Measurements from ENCODE around the gene ENDOD1.

ENDOD1 gene

DNA sequence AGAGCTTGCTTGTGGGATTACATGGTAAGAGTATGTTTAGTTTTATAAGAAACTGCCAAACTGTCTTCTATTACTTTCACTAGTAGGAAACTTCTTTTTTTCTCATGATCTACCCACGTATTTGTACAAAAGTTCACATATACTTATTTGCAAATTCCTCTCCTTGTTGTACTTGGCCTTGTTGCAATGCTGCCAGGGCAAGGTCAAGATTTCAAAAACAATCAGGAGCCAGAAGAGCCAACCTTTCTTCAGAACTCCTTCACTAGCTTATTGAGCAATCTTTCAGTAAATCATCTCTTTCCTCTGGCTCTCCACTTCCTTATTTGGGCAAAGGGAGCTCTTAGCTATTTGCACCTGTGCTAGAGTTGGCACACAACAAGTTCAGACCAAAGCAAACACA, 13.2 kb upstream of the ENDOD1 start:
- no peak for DNase-seq (ENCODE audit: low spot score)

DNA sequence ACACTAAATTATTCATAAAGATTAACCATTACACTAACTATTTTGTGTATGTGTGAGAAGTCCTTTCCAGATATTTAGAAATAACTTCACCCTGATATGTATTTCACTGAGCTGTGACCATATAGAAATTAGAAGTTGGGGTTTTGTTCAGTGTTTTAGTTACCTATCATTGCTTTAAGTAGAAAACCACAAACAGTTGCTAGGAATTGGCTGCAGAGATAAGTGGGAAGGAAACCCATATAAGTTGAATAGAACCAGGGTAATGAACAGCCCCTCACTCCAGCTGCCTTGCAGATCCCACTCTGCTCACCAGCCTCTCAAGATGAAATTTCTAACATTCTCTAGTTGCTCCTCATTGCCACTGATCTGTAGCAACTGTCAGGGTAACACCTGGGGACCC, 12.7 kb upstream of the ENDOD1 start:
- no peak for DNase-seq (ENCODE audit: low spot score)

DNA sequence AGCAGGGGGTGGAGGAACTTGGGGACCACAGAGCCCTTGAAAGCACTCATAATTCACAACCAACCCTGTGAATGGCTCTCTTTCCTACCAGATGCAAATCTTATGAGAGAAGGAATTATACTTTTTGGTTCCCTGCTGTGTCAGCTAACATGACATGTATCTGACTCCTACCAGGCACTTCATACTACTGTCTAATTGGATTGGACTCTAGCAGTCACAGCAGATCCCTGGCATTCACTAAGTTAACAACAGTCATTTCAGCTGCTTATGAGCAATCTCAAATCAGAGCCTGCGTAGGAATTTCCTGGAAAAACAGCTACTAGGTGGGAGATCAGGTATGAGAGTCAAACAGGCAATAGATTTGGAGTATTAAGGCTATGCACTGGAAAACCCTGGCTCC, 11.1 kb upstream of the ENDOD1 start:
- DNase-seq (ENCODE audit: low spot score): no peak

DNA sequence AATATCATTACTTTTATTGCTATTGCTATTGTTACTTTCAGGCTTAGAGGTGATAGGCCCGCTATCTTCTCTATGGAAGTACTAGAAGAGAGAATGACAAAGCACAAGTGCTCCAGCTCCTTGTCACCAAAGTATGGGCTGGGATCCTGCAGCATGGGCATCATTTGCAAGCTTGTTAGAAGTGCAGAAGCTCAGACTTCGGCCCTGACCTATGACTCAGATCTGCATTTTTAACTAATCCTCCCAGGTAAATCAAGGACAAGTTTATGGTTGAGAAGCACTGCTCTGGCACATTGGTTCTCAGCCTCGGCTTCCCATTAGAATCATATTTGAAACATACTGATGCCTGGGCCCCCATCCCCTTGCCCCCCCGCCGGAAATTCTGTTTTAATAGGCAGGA, 8.6 kb upstream of the ENDOD1 start:
- DNase-seq (ENCODE audit: low spot score): no peak

DNA sequence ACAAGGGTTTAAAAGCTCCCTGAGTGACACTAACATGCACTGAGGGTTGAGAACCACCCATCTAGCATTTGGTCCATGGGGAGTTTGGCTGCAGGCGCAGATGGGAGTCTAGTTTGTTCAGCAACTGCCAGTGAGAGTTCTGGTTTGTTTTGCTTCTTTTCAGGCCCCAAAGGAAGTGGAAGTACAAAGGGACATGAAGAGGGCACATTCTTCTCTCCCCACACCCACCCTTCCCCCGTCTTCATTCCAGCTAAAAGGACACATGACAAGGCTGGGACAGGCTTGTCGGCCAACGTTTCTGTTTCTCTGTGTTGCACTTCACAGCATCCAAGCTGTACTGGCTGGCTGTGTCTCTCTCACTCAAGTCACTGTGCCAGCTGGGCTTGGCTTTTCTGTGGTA, 8.2 kb upstream of the ENDOD1 start:
- DNase-seq (ENCODE audit: low spot score): no peak

DNA sequence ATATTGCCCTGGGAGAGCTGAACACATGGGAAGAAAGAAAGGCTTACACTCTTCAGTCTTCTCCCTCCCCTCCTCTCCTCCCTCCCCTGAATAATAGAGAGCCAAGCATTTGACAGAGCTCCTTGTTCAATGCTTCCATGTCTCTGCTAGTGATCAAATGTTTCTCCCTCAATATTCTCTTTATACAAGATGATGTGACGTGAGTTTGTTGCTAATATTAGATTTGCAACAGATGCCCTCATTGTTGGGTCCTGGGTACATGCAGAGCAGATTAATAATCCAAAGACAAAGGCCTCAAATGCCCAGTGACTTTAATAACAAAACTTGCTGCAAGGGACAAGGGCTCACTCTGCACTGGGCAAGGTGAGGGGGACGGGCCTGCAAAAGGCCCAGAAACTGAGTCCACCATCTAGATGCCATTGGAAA, 7.1 kb upstream of the ENDOD1 start:
- DNase-seq (ENCODE audit: low spot score): no peak

DNA sequence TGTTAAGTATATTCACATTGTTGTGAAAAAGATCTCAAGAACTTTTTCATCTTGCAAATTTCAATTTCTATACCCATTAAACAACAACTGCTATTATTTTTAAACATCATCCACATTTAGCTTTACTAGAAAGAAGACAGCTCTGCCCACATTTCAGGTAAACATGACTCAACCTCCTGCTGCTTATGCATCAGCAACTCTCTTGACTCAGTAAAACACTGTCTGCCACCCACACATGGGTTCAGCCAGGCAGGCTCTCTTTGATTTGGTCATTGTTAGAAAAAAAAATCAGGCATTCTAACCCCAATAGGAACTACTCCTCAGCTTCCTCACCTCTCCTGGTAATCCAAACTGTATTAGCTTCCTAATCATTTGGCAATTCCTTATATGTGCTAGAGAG, 5.1 kb upstream of the ENDOD1 start:
- DNase-seq (ENCODE audit: low spot score): no peak

DNA sequence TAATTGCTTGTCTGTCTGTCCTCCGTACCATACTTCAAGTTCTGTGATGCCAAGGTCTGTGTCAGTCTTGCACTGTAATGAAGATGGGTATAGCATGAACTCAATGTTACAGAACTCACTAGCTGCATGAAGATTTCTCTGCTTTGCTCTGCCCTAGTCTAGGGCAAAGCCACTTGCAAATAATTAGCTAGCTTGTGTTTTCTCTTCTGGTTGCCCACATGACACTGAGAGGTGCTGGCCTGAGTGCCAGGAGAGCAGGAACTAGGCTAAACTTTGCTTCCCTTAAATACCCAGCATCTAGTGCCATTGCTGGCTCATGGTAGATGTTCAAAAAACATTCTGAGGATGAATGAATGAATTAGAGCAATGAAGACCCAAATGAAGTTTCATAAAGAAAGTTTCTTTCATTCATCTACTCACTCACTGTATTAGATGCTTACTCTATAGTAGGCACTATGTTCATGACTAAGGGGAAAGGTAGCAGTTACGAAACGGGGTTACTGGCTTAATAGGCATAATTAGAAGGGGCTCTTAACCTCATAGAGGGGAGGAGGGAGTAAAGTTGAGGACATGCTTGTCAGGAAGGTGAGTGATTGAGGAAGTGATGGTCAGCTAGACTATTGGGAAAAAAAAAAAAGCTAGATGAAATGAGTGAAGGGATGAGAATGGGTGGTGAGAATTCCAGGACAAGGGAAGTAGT, 4.4 kb upstream of the ENDOD1 start:
- DNase-seq (ENCODE audit: low spot score): no peak

DNA sequence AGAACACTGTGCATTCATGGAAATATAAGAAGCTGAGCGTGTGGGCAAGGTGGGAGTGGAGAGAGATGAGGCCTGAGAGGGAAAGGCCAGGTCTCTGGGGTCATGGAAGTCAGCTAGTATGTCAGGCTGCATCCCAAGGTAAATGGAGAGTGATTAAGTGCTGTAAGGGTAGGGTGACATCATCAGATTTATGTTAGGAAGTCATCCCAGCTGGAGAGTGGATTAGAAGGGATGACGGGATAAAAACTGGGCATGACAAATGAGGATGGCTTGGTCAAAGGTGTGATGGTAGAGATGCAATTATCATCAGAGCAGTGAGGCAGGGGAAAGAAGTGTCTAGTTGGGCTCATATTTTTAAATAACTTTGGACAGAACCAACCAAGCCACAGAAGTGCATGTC, 3.5 kb upstream of the ENDOD1 start:
- no peak for DNase-seq (ENCODE audit: low spot score)

DNA sequence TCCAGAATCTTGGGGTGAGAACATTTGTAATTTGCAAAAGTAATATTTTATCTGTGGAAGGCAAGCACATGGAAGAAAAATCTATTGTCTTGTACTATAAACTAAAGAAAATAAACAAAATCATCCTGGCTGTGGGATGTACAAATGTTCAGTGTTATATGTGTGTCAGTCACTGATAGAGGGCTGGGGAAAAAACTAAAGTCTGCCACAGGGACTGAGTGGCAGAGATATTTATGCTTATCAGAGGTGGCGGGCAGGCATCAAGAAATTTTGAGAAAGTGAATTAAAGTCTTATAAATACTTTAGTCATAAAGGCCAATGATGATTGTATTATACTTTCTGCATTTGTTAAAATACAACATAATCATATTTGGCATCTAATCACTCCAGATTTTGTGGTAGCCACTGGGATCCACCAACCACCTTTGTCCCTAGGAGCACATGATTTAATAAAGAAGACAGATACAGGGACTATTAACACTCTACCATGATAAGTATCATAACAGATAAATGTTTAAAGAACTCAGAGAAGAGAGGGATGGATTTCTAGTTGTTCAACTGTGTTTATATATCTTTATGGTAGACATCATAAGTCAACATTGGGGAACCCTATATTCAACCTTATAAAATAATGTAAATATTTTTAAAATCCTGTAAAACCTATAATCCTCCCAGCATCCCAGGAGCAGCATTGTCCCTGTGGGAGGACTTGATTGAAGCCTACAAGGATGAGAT, 2.6 kb upstream of the ENDOD1 start:
- no peak for DNase-seq (ENCODE audit: low spot score)

DNA sequence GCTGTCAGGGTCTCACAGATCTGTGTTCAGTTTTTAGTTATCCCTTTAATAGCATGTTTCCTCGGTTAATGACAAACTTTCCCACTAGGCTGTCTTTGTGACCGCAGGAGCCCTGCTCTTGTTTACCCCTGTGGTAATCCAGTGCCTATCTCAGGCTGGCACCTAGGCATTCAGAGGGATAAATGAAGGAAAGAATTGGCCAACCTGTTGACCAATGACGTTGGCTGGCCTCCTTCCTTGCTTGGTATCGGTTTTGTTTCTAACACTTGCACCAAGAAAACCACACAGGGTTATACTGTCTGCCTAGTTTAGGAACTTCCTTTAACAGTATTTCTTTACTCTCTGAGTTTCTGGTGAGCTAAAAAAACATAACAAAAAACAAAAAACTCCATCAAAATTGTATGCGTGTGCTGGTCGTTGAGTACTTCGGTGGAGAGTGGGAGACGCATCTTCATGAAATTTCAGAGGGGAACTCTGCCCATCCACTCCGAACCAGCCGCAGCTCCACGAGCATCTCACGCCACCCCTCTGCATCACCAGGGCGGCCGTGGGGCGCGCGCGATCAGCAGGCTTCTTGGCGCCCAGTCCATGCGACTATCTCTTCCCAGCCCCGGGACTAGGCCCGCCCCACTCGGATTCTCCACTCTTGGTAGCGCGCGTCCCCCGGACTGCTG, 563 bp upstream of the ENDOD1 start:
- DNase-seq (ENCODE audit: low spot score): peak; percentile 36

DNA sequence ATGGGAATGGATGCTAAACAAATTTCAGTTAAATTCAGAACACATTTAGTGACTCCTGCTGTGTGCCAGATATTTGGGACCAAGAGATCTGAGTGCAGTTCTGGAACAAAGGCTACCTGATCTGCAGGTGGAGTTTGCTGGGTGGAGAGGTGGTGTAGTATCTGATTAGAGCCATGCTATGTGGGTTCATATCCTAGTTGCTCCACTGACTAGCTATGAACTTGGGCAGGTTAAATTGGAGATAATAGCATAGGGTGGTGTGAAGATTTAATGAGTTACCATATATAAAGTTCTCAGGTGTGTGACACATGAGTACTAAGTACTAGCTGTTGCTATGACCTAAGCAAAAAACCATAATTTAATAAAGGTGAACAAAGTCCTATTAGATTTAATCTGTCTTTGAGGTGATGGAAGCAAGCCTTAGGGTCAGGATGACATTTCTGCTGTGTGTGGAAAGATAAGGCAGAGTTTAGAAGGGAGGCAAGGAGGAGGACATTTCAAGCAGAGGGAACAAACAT, 2.1 kb downstream of the ENDOD1 start:
- no peak for DNase-seq (ENCODE audit: low spot score)

DNA sequence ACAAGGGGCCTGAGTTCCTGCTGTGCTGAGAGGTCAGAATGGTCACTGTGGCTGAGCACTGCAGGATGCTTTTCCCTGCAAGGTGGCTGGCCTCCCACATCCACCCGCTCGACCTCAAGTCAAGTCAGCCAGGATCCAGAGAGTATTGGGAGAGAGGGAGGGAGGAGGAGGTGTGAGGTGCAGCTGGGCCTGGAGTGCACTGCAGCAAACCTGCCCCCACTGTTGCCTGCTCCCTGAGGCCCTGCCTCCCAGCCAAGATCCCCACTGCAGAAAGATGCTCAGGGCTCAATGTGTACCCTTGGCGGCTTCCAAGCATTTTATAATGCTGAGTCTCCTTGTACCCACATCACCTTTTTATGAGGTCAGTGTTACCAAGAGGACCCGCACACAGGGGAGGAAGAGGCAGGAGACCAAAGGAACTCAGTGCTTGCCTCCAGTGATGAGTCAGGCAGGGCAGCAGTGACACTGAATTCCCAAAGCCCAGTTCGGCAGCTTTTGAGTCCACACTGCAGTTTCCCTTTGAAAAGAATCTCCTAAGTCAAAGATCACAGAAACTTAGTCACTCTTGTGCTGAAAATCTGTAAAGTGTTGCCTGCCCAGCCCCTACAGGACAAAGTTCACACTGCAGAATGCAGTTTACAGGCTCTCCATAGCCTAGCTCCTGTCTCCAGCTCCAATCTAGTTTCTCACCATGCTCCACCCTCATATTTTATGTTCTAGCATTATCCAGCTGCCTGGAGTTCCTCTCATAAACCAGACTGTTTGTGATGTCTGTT, 3.1 kb downstream of the ENDOD1 start:
- DNase-seq (ENCODE audit: low spot score): peak; percentile 20

DNA sequence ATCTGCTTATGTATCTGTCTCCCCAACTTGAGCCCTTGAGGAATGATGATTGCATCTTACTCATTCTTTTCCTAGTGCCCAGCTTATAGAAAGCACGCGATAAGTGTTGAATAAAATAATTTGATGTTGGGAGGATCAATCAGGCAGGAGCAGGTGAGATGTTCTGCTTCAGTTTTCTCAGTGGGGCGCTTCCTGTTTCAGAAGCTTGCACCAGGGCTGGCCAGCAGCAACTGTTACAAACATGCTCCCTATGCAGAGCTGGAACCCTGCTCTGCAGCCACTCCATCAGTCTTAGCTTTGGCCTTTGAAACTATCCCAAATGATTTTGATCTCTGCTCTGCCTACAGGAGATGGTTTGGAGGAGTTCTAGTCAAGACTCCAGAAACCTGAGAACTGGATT, 3.9 kb downstream of the ENDOD1 start:
- DNase-seq (ENCODE audit: low spot score): no peak

DNA sequence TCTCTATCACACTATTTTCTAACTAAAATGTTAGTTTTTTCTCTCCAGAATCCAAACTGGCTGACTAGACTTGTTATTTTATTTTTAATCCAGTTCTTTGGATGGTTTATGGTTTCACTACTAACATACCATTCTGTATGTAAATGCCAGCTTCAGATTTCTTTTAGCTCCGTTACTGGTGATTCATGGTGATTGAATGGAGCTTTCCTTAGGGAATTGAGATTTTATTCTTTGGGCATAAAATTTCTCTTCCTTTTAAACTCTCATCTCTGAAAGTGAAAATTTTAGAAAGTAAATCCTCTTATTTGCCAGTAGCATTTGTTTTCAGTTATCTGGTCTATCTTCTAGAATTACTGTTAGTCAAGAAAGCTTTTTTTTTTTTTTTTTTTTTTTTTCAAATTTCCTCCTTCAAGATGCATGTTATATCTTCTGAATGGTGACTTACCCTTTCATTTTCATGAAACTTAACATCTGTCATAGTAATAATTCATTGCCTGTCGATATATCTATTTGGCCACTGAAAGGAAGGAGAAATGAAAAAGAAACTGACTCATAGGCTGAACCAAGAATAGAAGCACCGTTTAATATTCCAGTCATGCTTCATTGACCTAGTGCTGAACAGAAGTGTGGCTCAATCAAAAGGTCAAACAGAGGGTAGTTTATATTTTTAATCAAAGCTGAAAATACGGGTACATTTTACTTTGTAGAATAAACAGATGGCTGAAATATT, 6.4 kb downstream of the ENDOD1 start:
- DNase-seq (ENCODE audit: low spot score): peak; percentile 9

DNA sequence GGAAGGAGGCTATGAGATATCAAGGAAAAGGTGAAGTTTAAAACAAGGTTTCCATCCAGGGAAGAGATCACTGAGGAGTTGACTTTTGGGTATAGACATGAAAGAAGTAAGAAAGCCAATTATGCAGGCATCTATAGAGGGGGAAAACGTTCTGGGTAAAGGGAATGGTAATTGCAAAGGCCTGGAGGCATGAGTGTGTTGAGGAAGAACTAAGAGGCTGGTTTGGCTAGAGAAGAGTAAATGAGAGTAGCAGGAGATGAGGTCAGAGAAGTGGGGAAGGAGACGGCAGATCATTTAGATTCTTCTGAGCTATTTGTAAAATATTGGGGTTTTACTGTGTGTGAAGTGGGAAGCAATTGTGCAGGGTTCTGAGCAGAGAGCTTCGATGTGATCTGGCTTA, 7.6 kb downstream of the ENDOD1 start:
- DNase-seq (ENCODE audit: low spot score): no peak

DNA sequence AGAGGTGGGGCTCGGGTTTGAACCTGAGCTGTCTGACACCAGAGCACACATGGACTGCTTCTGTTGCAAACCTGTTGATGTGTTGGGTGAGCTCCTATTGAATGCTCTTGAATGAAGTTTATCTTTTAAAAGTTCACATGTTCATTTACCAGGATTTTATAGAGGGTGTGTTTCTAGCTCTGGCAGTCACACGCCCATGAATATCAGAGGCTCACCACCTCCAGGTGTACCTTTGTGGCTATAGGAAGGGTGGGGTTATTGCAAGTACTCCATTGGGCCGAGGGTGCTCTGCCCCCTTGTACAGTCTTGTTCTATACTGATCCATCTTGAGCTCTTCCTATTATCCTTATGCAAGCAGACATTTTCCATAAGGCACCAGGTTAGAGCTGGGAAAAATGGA, 9.2 kb downstream of the ENDOD1 start:
- no peak for DNase-seq (ENCODE audit: low spot score)

DNA sequence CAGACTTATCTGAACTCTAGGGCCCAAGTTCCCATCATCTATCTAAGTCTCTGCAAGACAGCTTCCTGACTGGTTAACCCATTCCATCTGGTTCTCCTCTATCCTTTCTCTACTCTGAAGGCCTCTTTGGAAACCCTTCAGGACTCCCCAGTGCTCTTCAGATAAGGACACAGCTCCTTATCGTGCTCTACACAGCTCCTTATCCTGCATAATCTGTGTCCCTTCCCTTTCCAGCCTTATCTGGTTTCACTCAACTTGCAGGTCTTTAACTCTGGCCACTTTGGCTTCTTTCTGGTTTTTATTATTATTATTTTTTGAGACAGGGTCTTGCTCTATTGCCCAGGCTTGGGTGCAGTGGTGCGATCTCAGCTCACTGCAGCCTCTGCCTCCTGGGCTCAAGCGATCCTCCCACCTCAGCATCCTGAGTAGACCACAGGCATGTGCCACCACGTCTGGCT, 10.6 kb downstream of the ENDOD1 start:
- no peak for DNase-seq (ENCODE audit: low spot score)

DNA sequence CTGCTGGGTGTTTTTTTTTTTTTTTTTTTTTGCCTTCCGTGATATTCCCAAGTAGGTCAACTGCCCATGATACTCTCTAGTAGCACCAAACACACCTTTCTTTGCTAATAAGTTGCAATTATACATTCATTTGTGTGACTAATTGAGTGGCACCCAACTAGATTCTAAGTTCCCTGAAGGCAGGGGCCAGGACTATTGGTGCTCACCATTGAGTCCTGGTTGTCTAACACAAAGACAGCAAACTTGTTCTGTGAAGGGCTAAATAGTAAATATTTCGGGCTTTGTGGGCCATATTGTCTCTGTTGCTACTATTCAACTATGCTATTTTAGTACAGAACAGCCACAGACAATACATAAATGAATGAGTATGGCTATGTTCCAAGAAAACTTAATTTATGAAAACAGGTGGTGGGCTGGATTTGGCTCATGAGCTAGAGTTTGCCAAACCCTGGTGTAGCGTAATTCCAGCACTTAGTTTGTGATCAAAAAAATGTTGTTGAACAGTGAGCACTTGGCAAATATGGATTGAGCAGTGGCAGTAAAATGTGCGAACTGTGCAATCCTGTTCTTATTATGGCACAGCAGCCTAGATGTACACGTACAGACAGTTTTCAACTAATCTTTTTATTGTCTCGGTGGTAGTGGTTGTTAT, 11.3 kb downstream of the ENDOD1 start:
- DNase-seq (ENCODE audit: low spot score): no peak

DNA sequence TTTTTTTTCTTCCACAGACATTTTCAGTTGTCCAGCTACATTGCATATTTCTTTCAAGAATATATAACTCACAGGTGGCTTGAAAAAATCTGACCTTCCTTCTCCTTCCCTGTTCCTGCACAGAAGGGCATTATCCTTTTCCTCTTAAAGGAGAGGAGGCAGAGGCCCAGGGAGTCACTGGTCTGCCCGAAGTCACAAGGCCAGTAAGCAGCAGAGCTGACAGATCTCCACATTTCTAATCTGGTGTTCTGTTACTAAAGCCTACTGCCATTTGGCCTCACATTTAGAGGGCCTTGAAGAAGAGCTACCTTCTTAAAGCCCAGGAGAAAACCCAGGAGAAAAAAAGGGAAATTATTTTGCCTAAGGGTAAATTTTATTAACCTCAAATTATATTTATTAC, 12.3 kb downstream of the ENDOD1 start:
- DNase-seq (ENCODE audit: low spot score): no peak

DNA sequence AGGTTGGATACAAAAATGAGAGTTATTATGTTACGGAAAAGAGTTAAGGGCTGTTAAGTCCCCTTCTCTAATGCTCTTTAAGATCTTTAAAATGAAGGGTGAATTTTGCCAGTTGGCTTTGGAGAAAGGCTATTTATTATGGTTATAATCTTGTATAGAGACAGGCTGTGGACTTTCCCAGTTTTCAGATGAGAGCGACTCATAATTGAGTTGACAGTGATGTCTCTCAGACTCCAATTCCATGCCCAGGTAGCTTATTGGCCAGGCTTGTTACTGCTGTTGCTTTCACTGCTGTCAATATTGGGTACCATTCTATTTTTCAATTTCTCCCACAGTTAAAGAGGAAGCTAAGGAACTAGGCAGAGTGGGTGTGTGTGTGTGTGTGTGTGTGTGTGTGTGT, 13.1 kb downstream of the ENDOD1 start:
- no peak for DNase-seq (ENCODE audit: low spot score)

Data from CD4-positive, alpha-beta T cell treated with Interleukin-15 for 4 hours (primary cell).